ENCODE results near the gene EIF2B5. TPM values are rescaled to one million over a fixed set of nuclear protein-coding genes. Genes with fewer than 3 reads are reported as not detected.

The EIF2B5 gene
- total RNA-seq, 2 donors from 2014 or later, result 19.6 to 24.3 TPM

GRCh38 chr3:184171562-184171961 lies 36.4 kb downstream of the EIF2B5 start:
- no peak overlapping the region for H3K4me3 ChIP-seq
- peaks cover 51% of the 10 kb centered on the region for H3K36me3 ChIP-seq
- DNase-seq (ENCODE audit: low spot score), result no peak
- no peak for TF ChIP-seq CTCF (IDR thresholded peaks at IDR 0.05)
- no peak overlapping the region for H3K27ac ChIP-seq
- no peaks in the 10 kb centered on the region for H3K9me3 ChIP-seq
- H3K4me1 ChIP-seq, result peaks cover 0 to 20% of the 10 kb centered on the region in 2 donors
- no peaks in the 10 kb centered on the region for H3K27me3 ChIP-seq

- Histone ChIP-seq H3K27me3 (no peaks in the 10 kb centered on the region), H3K4me3 (no peak overlapping the region), H3K36me3 (peaks cover 48% of the 10 kb centered on the region), H3K9me3 (no peaks in the 10 kb centered on the region), H3K27ac (no peak overlapping the region), H3K4me1 (peaks cover 0 to 33% of the 10 kb centered on the region in 2 donors)
- TF ChIP-seq CTCF (IDR thresholded peaks at IDR 0.05), result no peak
- no peak for DNase-seq (ENCODE audit: low spot score)
These were observed 37.7 kb downstream of the EIF2B5 start for GRCh38 chr3:184172681-184173373.

GRCh38 chr3:184173374-184173722 lies 38.2 kb downstream of the EIF2B5 start:
- H3K4me1 ChIP-seq, result peaks cover 0 to 38% of the 10 kb centered on the region in 2 donors
- H3K36me3 ChIP-seq, result peaks cover 48% of the 10 kb centered on the region
- DNase-seq (ENCODE audit: low spot score), result no peak
- H3K27ac ChIP-seq, result no peak overlapping the region
- no peak overlapping the region for H3K4me3 ChIP-seq
- no peak for TF ChIP-seq CTCF (IDR thresholded peaks at IDR 0.05)
- no peaks in the 10 kb centered on the region for H3K27me3 ChIP-seq
- H3K9me3 ChIP-seq, result no peaks in the 10 kb centered on the region

- Histone ChIP-seq H3K27ac (peak overlapping the region; percentile 26 to 49), H3K36me3 (peaks cover 53% of the 10 kb centered on the region), H3K9me3 (no peaks in the 10 kb centered on the region), H3K27me3 (no peaks in the 10 kb centered on the region), H3K4me3 (no peak overlapping the region), H3K4me1 (peaks cover 0 to 42% of the 10 kb centered on the region in 2 donors)
- no peak for DNase-seq (ENCODE audit: low spot score)
- no peak for TF ChIP-seq CTCF (IDR thresholded peaks at IDR 0.05)
These were observed 39.1 kb downstream of the EIF2B5 start for GRCh38 chr3:184174284-184174645.

GRCh38 chr3:184174646-184175492 lies 39.7 kb downstream of the EIF2B5 start, which contains the start of gene AP2M1:
Gene AP2M1 (plus strand): TSS chr3:184174855. CDS start chr3:184176994, 2,139 bp downstream.
- DNase-seq (ENCODE audit: low spot score), result peak; percentile 99
- Histone ChIP-seq H3K4me1 (peaks cover 0 to 42% of the 10 kb centered on the region in 2 donors), H3K27ac (peak within 1 kb of the TSS; percentile 97 to 99), H3K27me3 (no peaks in the 10 kb centered on the region), H3K9me3 (no peaks in the 10 kb centered on the region), H3K4me3 (peak within 1 kb of the TSS; percentile 99 to 100), H3K36me3 (peaks cover 53% of the 10 kb centered on the region)
- peak in 1 of 2 donors; percentile 23 for TF ChIP-seq CTCF (IDR thresholded peaks at IDR 0.05)
